ENCODE measurements around the gene LYL1.
A peak's percentile ranks its signal among the peaks of the same experiment; 100 is the strongest.

The LYL1 gene

GRCh38 chr19:13073263-13073662 lies 29.4 kb downstream of the LYL1 start:
- DNase-seq (ENCODE audit: low spot score), result no peak

DNA sequence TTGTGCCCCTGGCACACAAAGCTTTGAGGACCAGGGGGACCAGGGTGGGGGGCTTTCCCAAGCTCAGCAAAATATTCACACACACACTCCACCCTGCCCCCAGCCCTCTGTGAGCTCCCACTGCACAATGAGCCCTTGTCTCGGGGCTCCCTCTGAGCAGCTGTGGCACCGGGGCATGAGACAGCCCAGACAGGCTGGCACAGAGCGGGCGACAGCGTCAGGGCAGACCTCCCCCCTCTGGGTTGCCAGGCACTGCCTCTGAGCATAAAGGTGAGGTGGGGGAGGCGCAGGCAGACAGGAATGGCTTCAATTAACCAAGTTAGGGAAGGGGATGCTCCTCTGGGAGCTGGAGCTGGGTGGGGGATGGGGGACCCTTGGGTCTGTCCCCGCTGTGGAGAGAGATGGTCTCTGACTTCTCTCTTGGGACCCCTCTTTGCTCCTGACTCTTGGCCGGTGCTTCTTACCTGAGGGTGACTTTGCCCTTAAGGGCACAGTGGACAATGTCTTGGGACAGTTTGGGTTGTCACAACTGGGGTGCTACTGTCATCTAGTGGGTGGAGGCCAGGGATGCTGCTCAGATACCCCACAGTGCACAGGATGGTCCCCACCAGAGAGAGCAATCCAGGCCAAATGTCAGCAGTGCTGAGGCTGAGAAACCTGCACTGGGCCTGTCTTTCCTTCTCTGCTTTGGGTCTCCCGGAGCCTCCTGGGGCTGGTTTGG lies 30.3 kb downstream of the LYL1 start:
- no peak for DNase-seq (ENCODE audit: low spot score)

GRCh38 chr19:13071444-13072187 lies 31.0 kb downstream of the LYL1 start:
- DNase-seq (ENCODE audit: low spot score), result no peak

DNA sequence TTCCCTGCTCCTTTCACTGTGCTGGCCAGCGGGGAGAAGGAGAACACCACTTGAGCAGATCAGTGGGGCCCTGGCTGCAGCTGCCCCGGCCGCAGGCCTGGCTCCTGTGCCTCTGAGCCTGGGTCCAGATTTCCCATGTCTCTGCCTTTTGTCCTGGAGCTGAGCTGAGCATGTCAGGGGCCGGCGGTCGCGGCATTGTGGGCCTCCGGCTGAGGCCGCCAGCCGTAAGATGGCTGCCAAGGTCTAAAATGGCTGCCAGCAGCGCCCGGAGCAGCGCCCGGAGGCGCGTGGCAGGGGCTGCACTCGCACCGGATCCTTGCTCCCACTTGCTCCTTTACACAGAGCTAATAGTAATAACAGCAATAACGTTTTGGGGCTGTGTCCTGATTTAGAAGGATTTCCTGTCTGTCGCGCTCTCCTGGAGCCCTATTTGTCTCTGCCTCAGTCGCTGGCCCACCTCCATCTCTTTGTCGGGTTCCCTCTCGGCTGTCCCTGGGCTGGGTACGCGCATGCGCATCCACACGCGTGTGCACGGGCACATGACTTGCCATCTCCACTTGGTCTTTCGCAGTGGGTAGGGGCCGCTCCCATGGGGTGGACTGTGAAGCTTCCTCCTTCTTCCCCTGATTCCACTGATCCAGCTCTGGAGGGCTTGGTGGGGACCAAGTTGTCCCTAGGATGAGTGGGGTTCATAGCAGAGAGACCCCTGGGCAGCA lies 32.1 kb downstream of the LYL1 start:
- peak; percentile 82 for DNase-seq (ENCODE audit: low spot score)

- DNase-seq (ENCODE audit: low spot score), result no peak
These were observed 33.0 kb downstream of the LYL1 start for GRCh38 chr19:13069415-13070359.

DNA sequence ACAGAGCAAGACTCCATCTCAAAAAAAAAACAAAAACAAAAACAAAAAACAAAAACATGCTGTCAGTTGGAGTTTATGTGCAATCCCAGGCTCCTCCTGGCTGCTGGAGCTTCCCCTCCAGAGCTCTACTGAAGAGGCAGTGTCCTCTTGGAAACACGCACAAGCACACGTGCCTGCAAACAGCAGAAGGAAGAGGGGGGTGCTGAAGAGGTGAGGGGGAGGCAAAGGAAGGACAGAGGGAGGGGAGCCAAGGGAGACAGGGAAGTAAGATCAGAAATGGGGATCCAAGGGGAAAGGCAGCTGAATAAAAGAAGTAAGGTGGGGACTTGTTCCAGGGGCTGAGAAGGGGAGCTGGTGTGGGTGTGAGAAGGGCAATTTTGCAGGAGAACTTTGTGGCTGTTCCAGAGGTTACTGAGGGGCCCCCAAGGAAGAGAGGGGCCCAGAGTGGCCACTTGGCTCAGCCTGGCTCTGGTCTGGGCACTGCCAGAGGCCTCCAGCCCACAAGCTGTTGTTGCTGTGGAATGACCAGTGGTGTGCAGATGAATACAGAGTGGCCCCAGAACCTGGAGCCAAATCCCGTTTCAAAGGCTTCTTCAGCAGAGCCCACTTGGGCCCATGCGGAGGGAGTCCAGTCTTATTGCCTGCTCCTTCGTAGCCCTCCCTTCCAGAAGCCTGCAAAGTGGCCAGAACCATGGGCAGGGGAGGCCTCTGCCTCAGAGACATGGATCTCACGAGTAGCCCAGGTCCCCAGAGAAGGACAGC lies 34.4 kb downstream of the LYL1 start:
- peak; percentile 55 for DNase-seq (ENCODE audit: low spot score)

DNA sequence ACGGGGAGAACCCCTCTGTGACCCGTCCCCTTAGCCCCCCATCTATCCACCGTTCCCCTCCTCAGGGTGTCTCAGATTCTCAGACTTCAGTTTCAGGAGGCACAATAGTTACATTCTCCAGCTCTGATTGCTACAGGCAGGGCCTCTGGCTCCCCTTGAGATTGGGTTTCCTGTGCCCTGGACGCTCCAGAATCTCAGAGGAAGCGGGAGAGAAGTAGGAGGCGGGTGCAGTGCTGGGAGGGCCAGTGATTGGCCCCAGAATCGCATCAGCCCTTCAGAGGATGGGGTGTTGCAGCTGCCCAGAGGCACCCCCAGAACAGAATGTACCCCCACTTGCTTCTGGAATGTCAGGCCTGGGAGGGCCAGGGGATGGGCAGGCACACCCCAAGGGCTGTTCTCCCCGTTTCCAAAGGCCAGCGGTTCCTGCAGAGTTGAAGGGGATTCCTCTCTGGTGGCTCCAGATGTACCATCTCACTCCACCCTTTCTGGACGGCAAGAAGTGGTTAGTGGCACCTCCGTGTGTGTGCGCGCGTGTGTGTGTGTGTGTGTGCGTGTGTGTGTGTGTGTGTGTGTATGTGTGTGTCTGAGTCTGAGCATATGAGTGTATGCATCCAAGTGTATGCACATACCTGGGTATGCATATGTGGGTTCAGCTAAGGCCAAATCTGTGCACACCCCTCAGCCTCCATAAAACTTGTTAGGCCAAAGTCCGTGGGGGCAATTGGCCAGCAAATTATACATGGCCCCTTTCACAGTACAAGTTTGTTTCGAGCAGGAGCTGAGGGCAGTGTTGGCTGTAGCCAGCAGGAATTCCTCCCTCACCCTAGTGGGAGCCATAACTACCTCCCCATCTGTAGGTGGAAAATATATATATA lies 35.5 kb downstream of the LYL1 start:
- no peak for DNase-seq (ENCODE audit: low spot score)

- no peak for DNase-seq (ENCODE audit: low spot score)
These were observed 36.4 kb downstream of the LYL1 start for GRCh38 chr19:13066226-13066625.

DNA sequence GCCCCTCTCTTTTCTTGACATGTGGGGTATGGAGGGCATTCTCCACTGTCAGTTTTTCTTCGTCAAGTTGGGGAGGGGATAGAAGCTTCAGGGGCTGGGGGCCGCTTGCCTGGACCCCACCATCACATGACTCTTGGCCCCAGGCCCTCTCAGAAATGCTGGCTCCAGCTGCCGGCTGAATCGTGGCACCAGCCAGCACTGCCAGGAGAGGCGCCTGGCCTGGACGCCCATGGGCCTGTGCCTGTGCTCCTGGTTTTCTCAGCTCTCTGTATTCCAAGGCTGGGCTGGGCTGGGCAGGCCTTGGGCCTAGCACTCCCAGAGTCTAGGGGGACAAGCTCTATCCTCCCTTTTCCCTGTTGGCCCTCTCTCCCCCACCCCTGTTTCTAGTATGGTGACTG lies 38.6 kb downstream of the LYL1 start:
- DNase-seq (ENCODE audit: low spot score), result no peak

GRCh38 chr19:13063461-13064091 lies 39.1 kb downstream of the LYL1 start:
- no peak for DNase-seq (ENCODE audit: low spot score)

DNA sequence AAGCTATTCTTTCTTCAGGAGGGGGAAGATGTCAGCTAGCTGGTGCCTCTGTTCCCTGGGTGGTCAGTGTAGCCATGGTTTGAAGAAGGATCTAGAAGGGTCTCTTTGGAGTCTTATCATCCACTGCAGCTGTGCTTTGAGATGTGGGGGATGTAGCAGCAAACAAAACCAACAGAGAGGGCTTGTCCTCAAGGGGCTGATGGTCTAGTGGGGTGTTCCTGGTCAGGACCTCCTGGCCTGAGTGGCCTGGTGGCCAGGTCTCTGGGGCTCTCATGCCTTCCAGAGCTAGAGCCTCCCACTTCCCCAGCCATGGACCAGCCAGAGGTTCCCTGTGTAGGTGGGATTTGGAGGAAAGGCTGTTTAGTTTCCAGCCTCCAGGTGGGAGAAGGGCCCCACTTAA lies 40.3 kb downstream of the LYL1 start:
- DNase-seq (ENCODE audit: low spot score), result no peak

DNA sequence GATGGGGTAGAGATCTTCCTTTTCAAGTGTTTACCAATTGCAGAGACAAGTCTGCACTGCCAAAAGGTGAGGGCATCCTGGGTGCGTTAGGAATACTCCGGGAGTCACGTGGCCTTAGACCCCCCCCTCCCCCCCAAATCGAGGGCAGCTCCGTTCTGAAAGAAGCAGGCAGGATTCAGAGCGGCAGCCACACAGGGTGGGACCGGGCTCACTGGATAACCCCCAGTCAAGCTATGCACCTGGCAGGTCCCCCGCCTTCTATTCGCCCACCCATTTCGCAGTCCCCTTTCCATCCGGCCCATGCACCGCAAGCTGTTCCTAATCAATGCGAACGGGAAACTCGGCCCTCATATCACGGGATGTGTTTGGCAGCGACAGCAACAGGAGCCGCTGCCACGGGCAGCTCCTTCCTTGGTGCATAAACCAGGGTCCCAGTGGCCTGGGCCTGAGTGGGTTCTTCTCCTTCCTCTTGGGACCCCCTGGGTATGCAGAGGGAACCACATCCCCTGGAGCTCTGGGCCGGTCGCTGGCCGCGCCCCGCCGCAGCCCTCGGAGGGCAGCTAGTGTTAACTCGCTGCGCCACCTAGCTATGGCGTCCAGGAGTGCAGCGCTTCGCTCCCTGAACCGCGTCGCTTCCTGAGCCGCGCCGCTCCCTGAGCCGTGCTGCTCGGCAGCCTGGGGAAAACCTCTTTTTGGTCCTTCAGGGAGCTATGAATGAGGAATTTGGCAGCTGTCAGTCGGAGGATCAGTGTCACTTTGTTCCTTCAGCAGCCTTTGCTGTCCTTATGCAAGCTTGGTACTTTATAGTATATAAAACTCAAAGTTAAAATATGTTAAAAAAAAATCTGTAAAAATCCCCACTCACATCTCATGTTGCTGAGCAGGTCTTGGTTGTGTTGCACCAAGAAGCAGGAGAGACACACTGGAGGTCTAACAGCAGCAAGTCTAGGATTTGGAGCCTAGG lies 41.4 kb downstream of the LYL1 start:
- DNase-seq (ENCODE audit: low spot score), result peak; percentile 86

DNA sequence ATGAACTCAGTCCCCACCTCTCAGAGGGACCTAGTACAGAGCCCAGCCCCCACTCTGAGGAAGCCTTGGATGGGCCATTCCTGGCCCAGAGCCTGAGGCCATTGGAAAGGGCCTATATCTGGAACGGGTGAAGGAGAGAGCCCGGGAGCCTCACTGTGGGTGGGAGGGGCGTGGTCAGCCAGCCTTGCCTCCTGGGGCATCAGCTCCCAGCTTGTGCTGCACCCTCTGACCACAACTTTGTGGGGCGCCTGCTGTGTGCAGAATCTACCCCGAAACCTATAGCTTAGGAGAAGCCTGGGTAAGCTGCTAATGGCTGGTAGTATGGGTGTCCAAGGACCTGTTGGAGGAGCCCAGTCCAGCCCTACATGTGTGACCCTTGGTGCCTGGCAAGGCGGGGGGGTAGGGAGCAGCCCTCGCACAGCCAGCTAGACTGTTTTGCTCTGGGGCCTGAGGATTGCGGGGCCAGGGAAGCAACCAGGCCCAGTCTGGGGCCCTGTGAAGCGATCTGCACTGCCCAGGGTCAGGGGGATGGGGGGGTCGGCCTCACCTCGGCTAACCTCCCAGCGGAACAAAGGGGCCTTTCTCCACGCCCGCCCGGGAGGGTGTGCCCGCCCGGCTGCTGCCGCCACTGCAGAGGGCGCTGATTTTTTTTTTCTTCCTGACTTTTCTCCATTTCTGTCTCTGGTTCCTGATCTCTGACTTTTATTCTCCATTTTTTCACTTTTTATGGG lies 42.3 kb downstream of the LYL1 start:
- DNase-seq (ENCODE audit: low spot score), result no peak

GRCh38 chr19:13058951-13059660 lies 43.6 kb downstream of the LYL1 start:
- DNase-seq (ENCODE audit: low spot score), result peak; percentile 69

DNA sequence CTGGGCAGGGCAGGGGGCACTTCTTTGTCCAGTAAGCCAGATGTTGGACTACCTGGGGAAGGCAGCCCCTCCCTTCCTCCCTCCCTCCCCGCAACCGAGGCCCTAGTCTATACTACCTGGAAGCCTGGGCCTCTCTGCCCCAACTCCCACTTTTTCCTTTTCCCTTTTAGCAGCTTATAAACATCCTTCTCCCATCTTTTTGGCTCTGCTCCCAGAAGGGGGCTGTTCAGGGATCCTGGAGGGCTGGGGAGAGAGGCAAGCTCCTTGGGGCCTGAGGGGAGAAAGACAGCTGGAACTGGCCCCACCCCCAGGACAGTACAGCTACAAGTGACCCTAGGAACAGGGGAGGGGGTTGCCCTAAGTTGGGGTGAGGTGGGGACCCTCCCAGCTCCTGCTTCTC lies 44.9 kb downstream of the LYL1 start:
- no peak for DNase-seq (ENCODE audit: low spot score)

DNA sequence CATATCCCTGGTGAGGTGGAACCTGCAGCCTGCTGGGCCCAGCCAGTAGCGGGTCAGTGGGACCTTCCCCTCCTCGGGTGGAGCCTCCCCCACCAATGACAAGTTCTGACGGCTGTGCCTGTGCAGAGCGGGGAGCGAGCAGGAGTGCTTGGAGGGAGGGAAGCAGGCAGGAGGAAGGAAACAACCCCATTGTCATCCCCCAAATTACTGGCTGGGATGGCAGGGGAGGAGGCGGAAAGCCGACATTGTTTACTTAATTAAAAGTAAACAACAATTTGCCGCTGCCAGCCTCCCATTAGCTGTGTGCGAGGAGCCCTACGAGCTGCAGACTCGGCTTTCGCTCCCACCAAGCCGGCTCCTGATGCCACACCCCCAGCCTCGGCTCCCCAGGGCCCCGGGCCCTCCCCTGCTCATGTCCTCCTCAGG lies 45.5 kb downstream of the LYL1 start:
- DNase-seq (ENCODE audit: low spot score), result no peak

- DNase-seq (ENCODE audit: low spot score), result peak; percentile 87
These were observed 46.5 kb downstream of the LYL1 start for GRCh38 chr19:13056052-13056660.

Measured in cerebellar cortex (tissue), 1 donor.